ENCODE results near the gene FFAR2. TPM values are rescaled to one million over a fixed set of nuclear protein-coding genes. Genes with fewer than 3 reads are reported as not detected.

FFAR2 gene
- total RNA-seq, 4 donors from 2014 or later = 0.29 to 0.64 (median 0.30) TPM; not detected in 1

GRCh38 chr19:35491836-35492360, 43.8 kb downstream of the FFAR2 start:
- Histone ChIP-seq H3K27ac (peak overlapping the region; percentile 79), H3K9me3 (no peaks in the 10 kb centered on the region), H3K36me3 (no peaks in the 10 kb centered on the region), H3K4me3 (no peak overlapping the region), H3K27me3 (peaks cover 11% of the 10 kb centered on the region), H3K4me1 (peaks cover 54% of the 10 kb centered on the region)
- 83% methylated on average over 6 of the region's 9 CpGs for WGBS
- DNase-seq (ENCODE audit: low spot score in 2 of 2) = no peak
- no peak for TF ChIP-seq EP300 (IDR thresholded peaks at IDR 0.05)
- TF ChIP-seq POLR2A (IDR thresholded peaks at IDR 0.05) = no peak

- H3K4me1 ChIP-seq = peaks cover 54% of the 10 kb centered on the region
- no peaks in the 10 kb centered on the region for H3K36me3 ChIP-seq
- H3K4me3 ChIP-seq = no peak overlapping the region
- DNase-seq (ENCODE audit: low spot score in 2 of 2) = no peak
- WGBS = 36% methylated on average over 8 of the region's 9 CpGs
- peaks cover 11% of the 10 kb centered on the region for H3K27me3 ChIP-seq
- H3K9me3 ChIP-seq = no peaks in the 10 kb centered on the region
- TF ChIP-seq POLR2A (IDR thresholded peaks at IDR 0.05) = no peak
- TF ChIP-seq EP300 (IDR thresholded peaks at IDR 0.05) = no peak
- TF ChIP-seq POLR2AphosphoS5 (IDR thresholded peaks at IDR 0.05) = no peak
- TF ChIP-seq, protein P1, sequence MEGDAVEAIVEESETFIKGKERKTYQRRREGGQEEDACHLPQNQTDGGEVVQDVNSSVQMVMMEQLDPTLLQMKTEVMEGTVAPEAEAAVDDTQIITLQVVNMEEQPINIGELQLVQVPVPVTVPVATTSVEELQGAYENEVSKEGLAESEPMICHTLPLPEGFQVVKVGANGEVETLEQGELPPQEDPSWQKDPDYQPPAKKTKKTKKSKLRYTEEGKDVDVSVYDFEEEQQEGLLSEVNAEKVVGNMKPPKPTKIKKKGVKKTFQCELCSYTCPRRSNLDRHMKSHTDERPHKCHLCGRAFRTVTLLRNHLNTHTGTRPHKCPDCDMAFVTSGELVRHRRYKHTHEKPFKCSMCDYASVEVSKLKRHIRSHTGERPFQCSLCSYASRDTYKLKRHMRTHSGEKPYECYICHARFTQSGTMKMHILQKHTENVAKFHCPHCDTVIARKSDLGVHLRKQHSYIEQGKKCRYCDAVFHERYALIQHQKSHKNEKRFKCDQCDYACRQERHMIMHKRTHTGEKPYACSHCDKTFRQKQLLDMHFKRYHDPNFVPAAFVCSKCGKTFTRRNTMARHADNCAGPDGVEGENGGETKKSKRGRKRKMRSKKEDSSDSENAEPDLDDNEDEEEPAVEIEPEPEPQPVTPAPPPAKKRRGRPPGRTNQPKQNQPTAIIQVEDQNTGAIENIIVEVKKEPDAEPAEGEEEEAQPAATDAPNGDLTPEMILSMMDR (IDR thresholded peaks at IDR 0.05) = no peak
- H3K27ac ChIP-seq = peak overlapping the region; percentile 79
These were observed 45.9 kb downstream of the FFAR2 start for GRCh38 chr19:35493971-35494370.

DNA sequence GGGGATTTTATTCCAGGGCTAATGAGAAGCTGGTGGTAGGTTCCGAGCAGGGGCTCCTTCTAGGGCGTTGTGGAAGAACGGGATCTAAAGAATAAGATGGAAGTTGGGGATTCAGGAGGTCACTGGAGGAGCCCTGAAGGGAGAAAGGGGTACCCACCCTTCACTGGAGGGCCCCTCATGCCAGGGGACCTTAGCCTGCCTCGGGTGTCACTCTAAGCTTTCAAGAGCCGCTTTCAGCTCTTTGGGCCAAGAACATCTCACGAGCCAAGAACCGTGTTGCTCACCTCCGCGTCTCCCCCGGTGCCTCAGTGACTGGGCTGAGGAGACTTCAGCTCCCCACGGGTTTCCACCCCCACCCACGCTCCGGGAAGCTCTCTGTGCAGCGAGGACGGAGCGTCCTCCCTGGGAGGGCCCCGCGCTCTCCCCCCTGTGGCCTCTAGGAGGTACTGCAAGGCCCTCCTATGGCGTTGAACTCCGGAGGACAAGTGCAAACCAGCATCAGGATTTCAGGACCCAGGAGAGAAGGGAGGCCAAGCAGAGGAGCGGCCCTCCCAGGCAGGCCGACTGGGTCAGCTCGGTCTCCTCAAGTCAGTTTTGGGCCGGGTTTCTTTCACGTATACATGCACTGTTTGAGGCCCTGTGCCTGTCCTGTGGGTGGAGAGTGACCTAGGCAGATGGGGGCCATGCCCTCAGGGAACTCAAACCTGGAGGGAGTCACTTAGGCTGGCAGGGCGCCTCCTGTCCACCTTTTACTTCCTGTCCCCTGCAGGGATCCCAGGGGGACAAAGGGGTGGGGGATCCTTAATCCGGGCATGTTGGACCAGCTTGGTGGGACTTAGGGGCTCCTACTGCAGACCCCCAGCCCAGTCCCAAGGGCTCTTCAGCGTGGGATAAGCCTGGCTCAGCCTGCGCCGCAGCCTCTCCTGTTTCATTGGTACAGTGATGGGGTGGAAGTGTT, 47.3 kb downstream of the FFAR2 start:
- TF ChIP-seq, protein P1 (IDR thresholded peaks at IDR 0.05) = peak; percentile 95 to 100
- no peak for TF ChIP-seq POLR2A (IDR thresholded peaks at IDR 0.05)
- Histone ChIP-seq H3K27ac (peak overlapping the region; percentile 79), H3K4me1 (peaks cover 58% of the 10 kb centered on the region), H3K36me3 (no peaks in the 10 kb centered on the region), H3K9me3 (no peaks in the 10 kb centered on the region), H3K4me3 (peak overlapping the region; percentile 6), H3K27me3 (peaks cover 9% of the 10 kb centered on the region)
- DNase-seq (ENCODE audit: low spot score in 2 of 2) = no peak
- 18% methylated on average over 13 of the region's 30 CpGs for WGBS

- WGBS = 63% methylated on average over 14 of the region's 14 CpGs
These were observed 49.3 kb downstream of the FFAR2 start for GRCh38 chr19:35497406-35497805.

DNA sequence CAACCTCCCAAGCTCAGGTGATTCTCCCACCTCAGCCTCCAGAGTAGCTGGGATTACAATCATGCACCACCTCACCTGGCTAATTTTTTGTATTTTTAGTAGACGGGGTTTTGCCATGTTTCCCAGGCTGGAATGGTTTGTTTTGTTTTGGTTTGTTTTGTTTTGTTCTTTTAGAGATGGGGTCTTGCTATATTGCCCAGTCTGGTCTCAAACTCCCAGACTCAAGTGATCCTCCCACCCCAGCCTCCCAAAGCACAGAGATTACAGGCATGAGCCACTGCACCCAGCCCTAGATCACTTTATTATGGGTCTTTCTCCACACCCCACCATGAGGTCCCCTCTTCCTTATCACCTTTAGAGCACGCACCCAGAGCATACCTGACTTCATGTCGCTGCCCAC, 50.2 kb downstream of the FFAR2 start:
- Histone ChIP-seq H3K4me3 (no peak overlapping the region), H3K9me3 (no peaks in the 10 kb centered on the region), H3K27me3 (peaks cover under 1% of the 10 kb centered on the region), H3K4me1 (peaks cover 38% of the 10 kb centered on the region), H3K27ac (no peak overlapping the region), H3K36me3 (no peaks in the 10 kb centered on the region)
- TF ChIP-seq POLR2AphosphoS5 (IDR thresholded peaks at IDR 0.05) = no peak
- TF ChIP-seq, protein P1 (IDR thresholded peaks at IDR 0.05) = no peak
- no peak for TF ChIP-seq EP300 (IDR thresholded peaks at IDR 0.05)
- TF ChIP-seq POLR2A (IDR thresholded peaks at IDR 0.05) = no peak
- WGBS = 81% methylated on average over 3 of the region's 3 CpGs
- no peak for DNase-seq (ENCODE audit: low spot score in 2 of 2)

More at GRCh38 chr19:35497406-35497805, 49.3 kb downstream of the FFAR2 start:
- H3K9me3 ChIP-seq = no peaks in the 10 kb centered on the region
- no peak overlapping the region for H3K4me3 ChIP-seq
- no peak for DNase-seq (ENCODE audit: low spot score in 2 of 2)
- no peak overlapping the region for H3K27ac ChIP-seq
- TF ChIP-seq, protein P1 (IDR thresholded peaks at IDR 0.05) = no peak
- TF ChIP-seq POLR2A (IDR thresholded peaks at IDR 0.05) = no peak
- no peak for TF ChIP-seq POLR2AphosphoS5 (IDR thresholded peaks at IDR 0.05)
- TF ChIP-seq EP300 (IDR thresholded peaks at IDR 0.05) = no peak
- H3K27me3 ChIP-seq = peaks cover 5% of the 10 kb centered on the region
- peaks cover 47% of the 10 kb centered on the region for H3K4me1 ChIP-seq
- H3K36me3 ChIP-seq = no peaks in the 10 kb centered on the region

Data from suprapubic skin (tissue), 4 donors.